AG08395 (cell line): Measurements from ENCODE around the gene PHF20.
"Not testable (repeated sequence)": the region's sequence is repeated elsewhere in the genome, so short reads cannot be mapped to it uniquely, and the experiment has no call there.

Experiments
- DNase-seq: peaks from one replicate; pipeline ENCODE4 v3.0.0; 2012; ENCODE audit warnings: mixed read lengths, low spot score

Gene PHF20

GRCh38 chr20:35975576-35976373, 204.0 kb downstream of the PHF20 start:
- no peak for DNase-seq

GRCh38 chr20:35978041-35978513, 206.3 kb downstream of the PHF20 start:
- no peak for DNase-seq

DNA sequence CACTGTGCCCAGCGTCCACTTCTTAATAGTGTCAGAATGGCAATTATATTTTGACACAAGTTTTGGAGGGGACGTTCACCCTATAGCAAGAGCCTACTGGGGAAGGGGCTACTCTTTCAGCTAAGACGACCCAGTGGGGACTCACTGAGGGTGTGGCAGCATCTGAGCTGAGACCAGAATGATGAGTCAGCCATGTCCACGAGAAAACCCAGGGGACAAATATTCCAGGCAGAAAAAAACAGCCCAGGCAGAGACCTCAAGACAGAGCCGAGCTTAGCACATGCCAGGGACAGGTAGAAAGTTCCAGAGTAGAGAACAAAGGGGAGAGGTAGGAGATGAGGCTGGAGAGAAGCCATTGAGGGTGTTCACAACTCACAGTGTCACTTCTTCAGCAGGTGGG, 207.7 kb downstream of the PHF20 start:
- peak; percentile 18 for DNase-seq

- no peak for DNase-seq
Observed at GRCh38 chr20:35981969-35982368, 210.2 kb downstream of the PHF20 start.

- no peak for DNase-seq
Observed at GRCh38 chr20:35984382-35984781, 212.6 kb downstream of the PHF20 start.

DNA sequence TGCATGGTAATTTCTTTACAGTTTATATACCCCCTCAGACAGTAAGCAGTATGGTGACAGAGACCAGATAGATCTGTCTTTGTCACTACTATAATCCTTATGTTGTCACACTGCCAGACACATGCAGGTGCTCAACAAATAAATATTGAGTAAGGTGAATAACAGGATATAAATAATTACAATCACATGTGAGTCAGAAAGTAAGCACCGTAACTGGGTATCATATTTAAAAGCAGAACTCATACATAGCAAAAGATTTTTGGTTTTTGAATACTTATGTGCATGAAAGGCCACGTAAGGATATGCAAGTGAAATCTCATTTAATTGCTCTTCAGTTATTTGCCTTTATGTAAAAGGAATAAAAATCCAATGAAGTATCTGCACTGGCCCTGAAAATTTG, 214.0 kb downstream of the PHF20 start:
- no peak for DNase-seq

- peak; percentile 60 for DNase-seq
Observed at GRCh38 chr20:35988910-35989463, 217.2 kb downstream of the PHF20 start.

DNA sequence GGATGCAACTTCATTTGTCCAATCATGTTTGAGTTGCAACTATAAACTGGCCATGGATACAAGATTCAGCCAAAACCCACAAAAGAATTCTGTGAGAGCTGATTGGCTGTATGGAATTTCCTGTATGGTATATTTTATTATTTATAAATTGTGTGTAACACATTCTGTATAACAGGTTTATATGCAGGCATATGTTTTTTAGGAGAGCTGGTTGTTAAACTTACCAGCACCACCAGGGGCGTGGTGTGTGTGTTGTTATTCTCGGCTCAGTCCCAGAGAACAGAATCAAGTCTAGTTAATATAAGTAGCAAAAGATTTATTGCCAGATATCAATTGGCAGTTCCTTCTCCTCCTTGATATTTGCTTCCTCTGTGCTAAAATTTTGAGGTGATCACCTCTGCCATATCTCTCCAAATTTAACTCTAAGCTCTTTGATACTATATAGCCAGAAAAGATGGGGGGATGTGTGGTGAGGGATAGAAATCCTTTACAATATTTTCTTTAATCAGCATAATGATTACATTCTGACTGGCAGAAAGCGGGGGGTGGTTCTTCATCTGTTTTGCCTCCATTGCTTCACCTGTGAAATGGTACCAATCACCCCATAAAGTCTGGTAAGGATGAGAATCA, 219.4 kb downstream of the PHF20 start:
- peak; percentile 65 for DNase-seq

DNA sequence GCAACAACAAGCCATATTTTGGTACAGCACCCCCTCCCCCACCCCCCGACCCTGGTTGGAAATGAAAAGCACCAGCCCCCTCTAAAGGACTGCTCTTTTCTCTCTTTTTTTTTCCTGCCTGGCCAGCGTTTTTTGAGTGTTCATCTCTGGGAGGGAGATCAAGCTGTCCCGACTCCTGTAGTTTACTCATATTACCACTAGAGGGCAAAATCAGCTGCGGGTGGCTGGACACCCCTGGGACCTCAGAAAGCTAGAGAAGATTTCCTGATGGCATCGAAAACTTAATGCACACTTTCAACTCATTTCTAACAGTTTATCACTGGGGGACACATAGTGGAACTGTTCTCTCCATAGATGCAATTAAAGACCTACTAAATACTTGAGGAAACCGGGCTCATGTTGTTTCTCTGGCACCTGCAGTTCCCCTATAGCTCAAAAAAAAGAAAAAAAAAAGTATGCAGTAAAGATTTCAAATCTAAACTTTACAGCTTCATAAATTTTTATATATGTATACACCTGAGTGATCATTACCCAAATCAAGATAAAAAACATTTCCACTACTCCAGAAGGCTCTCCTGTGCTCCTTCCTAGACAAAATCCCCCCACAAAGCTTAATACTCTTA, 221.0 kb downstream of the PHF20 start:
- peak; percentile 89 for DNase-seq

- DNase-seq = peak; percentile 85
Observed at GRCh38 chr20:35994994-35995453, 223.2 kb downstream of the PHF20 start.

DNA sequence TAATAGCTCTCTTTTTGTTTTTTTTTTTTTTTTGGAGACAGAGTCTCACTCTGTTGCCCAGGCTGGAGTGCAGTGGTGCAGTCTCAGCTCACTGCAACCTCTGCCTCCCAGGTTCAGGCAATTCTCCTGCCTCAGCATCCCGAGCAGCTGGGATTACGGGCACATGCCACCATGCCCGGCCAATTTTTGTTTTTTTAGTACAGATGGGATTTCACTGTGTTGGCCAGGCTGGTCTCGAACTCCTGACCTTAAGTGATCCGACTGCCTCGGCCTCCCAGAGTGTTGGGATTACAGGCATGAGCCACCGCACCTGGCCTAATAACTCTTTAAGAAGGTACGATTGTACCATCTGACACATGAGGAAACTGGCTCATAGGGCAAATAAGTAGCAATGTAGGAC, 224.7 kb downstream of the PHF20 start:
- not testable (repeated sequence) for DNase-seq
